Right lobe of liver (tissue), 4 donors: ENCODE measurements around the gene SGCD.

Source experiments
- CTCF ChIP-seq, 4 donors: fragments of 200-600 bp in 3 of 4; fragments of 450-650 bp in 1 of 4; IDR thresholded peaks; one replicate each; pipeline versions ENCODE4 v1.5.1 to v1.8.0; 2016 to 2022; ENCODE audit warnings: antibody characterized with exemption in 4 of 4, mild to moderate bottlenecking in 2 of 4
- POLR2A ChIP-seq: fragments of 450-650 bp; IDR thresholded peaks from one replicate; pipeline ENCODE4 v1.6.1; 2017; ENCODE audit warnings: antibody characterized with exemption, mild to moderate bottlenecking
- donor health status: DM: no; HTN: no; CAD: no.
- donor health status: DM: no; HTN: no; CAD: no.
- donor health status: DM: no; HTN: yes; CAD: no.

- TF ChIP-seq POLR2A (no peak), CTCF (IDR thresholded peaks at IDR 0.05) (no peak)
Measured at GRCh38 chr5:156640691-156641241, 313.8 kb downstream of the SGCD start.
